ENCODE data around the gene SART3.
"Not testable (repeated sequence)": the region's sequence is repeated elsewhere in the genome, so short reads cannot be mapped to it uniquely, and the experiment has no call there.

SART3 gene

DNA sequence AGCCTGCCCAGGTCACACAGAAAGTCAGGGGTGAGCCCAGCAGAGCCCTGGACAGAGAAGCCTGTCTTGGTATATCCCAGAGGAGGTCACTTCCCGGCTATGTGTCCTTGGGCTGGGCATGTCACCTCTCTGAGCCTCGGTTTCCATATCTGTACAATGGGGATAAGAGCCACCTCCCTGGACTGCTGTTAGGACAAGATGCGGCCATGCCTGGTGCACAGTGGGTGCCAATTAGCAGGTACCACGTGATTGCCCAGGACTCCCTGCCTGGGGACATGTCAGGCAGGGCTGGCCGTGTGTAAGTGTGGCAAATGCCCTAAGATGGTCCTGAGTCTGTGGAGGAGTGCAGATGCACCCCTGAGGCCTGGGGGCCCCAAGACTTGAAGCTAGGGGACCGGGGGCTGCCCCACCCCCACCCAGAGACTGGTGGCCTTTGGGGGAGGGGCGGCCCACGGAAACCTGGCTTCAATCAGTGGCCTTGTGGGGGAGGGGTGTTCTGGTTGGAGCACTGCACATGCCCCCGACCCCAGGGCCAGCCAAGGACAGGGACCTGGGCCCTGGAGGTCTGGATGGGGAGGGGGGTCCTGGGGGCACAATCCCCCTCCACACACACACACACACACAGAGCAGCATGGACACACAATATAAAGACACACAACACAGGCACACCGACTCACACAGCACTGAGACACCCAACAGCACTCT lies 36.0 kb upstream of the SART3 start:
- no peak for DNase-seq

DNA sequence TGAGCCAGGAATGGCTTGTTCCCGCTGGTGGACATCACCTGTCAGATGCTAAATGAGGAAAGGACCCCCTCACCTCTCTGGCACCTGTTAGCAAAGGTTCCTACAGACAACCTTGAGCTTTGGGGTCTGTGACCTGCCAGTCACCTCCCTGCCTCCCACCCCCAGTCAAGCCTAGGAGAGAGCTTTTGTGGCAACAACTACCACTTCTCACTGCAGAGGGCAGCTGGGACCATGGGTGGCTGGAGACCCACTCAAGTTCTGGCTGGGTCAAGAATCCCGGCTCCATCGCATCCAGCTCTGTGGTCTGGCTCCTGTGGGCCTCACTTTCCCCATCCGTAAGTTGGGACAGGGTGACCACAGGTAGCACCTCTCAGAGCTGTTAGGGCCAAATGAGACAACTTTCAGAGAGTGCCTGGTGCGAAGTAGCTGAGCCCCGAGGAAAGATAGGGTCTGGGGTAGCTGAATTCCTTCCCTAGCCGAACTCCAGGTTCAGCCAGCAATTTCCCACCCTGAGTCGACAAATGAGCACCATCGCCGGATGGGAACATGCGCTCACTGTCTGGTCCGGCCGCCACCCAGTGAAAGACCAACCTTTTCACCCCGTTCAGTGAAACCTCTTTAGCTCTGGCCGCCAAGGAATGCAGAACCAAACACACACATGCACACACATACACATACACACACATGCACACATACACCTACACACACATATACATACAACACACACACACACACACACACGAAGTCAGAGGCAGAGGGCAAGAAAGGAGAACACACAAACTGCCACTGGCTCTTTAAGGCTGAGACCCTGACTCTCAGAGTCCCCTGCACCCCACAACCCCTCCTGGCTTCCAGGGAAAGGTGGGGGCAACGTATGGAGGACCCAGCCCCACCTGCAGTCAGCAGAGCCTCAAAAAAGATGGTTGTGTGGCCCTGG lies 35.0 kb upstream of the SART3 start:
- DNase-seq, result no peak

- DNase-seq, result no peak
Observed at GRCh38 chr12:108594960-108595710, 34.2 kb upstream of the SART3 start.

GRCh38 chr12:108594323-108594903 lies 33.4 kb upstream of the SART3 start:
- DNase-seq, result no peak

GRCh38 chr12:108592033-108592909 lies 31.3 kb upstream of the SART3 start:
- DNase-seq, result no peak

DNA sequence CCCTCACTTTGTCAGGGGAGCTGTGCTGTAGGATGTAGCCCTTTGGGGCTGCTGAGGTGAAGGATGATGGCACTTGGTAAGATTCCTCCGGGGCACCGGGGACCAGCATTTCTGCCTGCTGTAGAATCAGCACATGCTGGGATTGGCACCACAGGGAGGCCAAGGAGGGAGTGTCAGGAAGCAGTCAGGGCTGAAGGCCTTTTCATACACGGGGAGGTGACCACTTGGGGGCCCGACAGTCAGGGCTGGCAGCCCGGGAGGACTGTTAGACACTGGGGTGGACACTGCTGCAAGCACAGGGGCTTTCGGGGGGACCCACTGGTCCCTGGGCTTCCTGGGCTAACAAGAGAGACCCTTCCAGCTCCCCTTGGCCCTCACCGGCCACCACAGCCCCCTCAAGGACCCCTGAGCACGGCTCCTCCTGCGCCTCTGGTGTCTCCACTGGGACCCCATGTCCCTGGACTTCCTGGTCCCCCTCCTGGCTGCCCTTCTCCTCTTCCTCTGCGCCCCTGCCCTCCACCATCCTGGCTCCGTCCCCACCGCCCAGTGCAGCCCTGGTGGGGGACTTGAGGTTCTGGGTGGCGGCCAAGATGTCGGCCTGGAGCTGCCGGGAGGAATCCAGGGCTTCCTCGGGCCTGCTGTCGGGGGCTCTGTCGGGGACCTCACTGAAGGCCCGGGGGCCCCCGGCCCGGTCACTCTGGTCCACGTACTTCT lies 30.5 kb upstream of the SART3 start:
- no peak for DNase-seq

DNA sequence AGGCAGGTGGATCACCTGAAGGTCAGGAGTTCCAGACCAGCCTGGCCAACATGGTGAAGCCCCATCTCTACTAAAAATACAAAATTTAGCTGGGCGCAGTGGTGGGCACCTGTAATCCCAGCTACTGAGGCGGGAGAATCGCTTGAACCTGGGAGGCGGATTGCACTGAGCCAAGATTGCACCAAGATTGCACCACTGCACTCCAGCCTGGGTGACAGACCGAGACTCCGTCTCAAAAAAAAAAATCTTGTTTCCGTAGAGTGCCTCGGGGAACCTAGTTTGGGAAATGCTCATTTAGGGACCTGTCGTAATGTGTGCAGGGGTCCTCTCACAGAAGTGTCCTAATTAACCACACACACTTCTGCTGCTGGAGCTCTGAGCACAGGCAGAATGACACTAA lies 29.5 kb upstream of the SART3 start:
- DNase-seq, result not testable (repeated sequence)

DNA sequence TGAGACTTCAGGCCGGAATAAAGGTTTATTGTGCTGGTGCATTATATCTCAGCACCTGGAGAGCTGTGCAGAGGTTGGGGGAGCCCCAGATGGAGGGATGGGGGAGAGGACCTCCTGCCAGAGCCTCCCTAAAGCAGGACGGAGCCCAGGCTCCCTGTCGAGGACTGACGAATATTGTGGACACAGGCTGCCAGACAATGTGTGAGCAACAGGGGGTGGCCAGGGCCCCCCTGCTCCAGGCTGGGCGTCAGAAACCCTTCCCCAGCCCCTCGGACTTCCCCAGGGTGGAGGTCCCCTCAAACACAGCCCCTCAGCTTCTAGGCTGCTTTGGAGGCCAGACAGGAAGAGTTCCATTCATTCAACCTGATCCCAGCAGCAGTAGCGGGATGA lies 28.9 kb upstream of the SART3 start:
- DNase-seq, result no peak

DNA sequence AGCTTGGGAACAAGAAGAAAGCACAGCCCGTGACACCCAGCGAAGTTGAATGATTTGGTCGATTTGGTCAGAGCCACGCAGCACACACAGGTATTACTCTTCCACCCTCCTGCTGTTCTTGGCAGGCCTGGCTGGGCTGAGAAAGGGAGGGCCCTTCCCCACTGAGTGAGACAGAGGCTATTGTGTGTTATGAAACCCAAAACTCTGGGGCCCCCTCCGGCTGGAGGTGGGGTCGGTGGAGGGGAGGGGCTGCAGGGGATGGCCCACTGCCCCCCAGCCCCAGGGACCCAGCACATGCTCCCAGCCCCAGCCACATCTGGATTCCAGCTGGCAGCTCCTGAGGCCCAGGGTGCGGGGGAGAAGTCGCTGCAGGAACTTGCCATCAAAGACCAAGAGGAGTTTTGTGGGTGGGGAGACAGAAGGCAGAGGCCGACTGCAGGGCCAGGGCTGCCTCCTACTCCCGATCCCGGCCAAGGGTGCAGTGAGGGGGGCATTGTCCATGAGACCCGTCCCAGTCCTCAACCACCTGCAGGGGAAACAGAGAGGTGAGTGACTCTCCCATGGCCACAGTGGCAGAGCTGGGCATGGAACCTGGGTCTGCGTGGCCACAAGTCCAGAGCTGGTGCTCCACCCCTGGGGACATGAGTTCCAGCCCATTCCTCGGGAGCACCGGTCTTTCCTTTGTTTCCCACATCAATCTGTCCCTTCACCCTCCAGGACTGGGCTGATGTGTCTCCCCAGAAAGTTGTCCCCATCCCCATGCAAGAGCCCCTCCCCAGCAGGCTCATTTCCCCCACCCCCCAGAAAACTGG lies 28.3 kb upstream of the SART3 start:
- DNase-seq, result no peak

DNA sequence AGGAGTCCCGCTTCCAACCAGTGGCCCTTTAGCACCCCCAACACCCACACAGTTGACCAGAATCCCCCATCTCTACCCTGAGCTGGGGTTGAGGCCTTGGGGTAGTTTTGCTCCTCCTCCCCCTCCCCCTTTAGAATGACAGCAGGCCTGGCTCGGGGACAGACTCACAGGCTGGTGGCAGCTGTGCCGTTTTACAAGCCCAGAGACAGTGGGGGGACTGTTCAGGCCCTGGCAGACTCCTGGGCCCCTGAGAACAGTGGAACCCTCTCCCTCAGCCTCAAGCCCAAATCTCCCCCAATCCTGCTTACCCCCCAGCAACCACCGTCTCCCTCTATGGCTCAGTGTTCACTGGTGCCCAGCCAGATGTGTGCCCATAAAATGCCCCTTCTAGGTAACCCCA lies 26.9 kb upstream of the SART3 start:
- no peak for DNase-seq

GRCh38 chr12:108586306-108586705 lies 25.3 kb upstream of the SART3 start:
- no peak for DNase-seq

DNA sequence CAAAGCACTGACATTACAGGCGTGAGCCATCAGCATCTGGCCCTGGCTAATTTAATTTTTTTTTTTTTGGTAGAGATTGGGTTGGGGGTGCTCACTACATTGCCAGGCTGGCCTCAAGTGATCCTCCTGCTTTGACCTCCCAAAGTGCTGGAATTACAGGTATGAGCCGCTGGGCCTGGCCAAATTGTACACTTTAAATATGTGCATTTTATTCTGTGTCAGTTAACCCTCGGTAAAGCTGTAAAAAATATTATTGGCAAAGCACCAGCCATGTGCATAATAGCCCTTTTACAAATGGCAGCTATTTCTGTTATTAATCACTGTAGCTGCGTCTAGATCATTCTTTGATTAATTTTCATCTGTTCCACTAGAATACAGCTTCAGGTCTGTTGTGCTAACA lies 24.9 kb upstream of the SART3 start:
- DNase-seq, result no peak

- no peak for DNase-seq
Observed at GRCh38 chr12:108584456-108585065, 23.6 kb upstream of the SART3 start.

DNA sequence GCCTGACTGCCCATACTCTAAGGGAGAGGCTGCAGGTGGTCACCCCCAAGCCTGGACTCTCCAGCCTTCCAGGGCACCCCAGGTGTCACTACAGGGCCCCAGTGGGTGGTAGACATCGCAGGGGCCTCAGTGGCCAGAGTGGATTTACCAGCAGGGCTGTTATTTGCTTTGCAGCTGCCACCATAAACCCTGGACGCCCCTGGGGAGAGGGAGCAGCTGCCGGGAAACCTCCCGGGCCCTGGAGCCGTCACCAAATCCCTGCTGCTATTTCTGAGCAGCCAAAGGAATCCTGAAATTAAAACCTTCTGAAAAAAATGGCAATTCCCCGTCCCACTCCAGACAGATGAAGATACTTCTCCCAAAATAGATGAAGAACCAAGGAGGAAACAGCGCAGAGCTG lies 23.0 kb upstream of the SART3 start:
- no peak for DNase-seq

GRCh38 chr12:108582978-108583770 lies 22.2 kb upstream of the SART3 start:
- DNase-seq, result no peak

DNA sequence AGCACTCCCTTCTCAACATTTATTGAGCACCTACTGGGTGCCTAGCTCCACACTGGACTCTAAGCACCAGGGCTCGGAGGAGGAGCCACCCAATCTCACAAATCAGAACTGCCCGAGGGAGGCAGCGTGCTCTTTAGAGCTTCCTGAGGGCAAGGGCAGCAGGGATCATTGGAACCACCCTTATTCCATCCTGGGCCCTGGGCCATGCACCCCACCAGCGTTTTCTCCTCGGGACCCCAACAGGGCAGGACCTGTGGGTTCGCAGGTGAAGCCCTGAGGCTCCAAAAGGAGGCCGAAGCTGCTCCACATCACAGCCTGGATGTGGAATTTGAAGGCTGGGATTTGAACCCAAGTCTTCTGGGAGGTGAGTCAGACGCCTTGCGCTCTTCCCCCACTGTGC lies 21.5 kb upstream of the SART3 start:
- DNase-seq, result no peak

GRCh38 chr12:108581311-108582227 lies 20.6 kb upstream of the SART3 start:
- no peak for DNase-seq

GRCh38 chr12:108580531-108580930 lies 19.6 kb upstream of the SART3 start:
- no peak for DNase-seq
